Germinal center (tissue), 1 donor: ENCODE data around the gene PCDHB16.
"Not testable (repeated sequence)": the region's sequence is repeated elsewhere in the genome, so short reads cannot be mapped to it uniquely, and the experiment has no call there.

Experiments used
- DNase-seq: peaks from one replicate; pipeline ENCODE4 v3.0.0; 2012; ENCODE audit warnings: mixed read lengths, low spot score

The PCDHB16 gene

GRCh38 chr5:141182248-141182647, at the start of gene PCDHB16:
Gene PCDHB16, plus strand, starts transcription at chr5:141182387. Its CDS starts 173 bp downstream, at chr5:141182560.
- no peak for DNase-seq

GRCh38 chr5:141135030-141135717, 47.0 kb upstream of the PCDHB16 start, which contains the start of gene PCDHB5:
Gene PCDHB5, plus strand, starts transcription at chr5:141135206. Its CDS starts 229 bp downstream, at chr5:141135435.
- no peak for DNase-seq

GRCh38 chr5:141135718-141136266, 46.4 kb upstream of the PCDHB16 start:
- DNase-seq, result no peak

GRCh38 chr5:141137346-141137745, 44.8 kb upstream of the PCDHB16 start:
- not testable (repeated sequence) for DNase-seq

- DNase-seq, result no peak
Observed at GRCh38 chr5:141149812-141150211, 32.4 kb upstream of the PCDHB16 start, which contains the start of gene PCDHB6. Gene PCDHB6, plus strand, starts transcription at chr5:141150057. Its CDS starts 201 bp downstream, at chr5:141150258.

GRCh38 chr5:141150224-141150992, 31.8 kb upstream of the PCDHB16 start:
- no peak for DNase-seq

- no peak for DNase-seq
Observed at GRCh38 chr5:141150993-141151325, 31.2 kb upstream of the PCDHB16 start.

GRCh38 chr5:141151632-141152031, 30.6 kb upstream of the PCDHB16 start:
- not testable (repeated sequence) for DNase-seq

- DNase-seq, result not testable (repeated sequence)
Observed at GRCh38 chr5:141152096-141152495, 30.1 kb upstream of the PCDHB16 start.

GRCh38 chr5:141155540-141156374, 26.4 kb upstream of the PCDHB16 start:
- DNase-seq, result no peak

- not testable (repeated sequence) for DNase-seq
Observed at GRCh38 chr5:141157356-141157755, 24.8 kb upstream of the PCDHB16 start.

GRCh38 chr5:141157901-141158300, 24.3 kb upstream of the PCDHB16 start:
- DNase-seq, result not testable (repeated sequence)

- DNase-seq, result peak; percentile 10
Observed at GRCh38 chr5:141172381-141173204, 9.6 kb upstream of the PCDHB16 start, which contains the start of gene PCDHB7. Gene PCDHB7, plus strand, starts transcription at chr5:141172644. Its CDS starts 192 bp downstream, at chr5:141172836.

GRCh38 chr5:141174291-141175104, 7.7 kb upstream of the PCDHB16 start:
- DNase-seq, result not testable (repeated sequence)

GRCh38 chr5:141175933-141176332, 6.3 kb upstream of the PCDHB16 start:
- no peak for DNase-seq

- not testable (repeated sequence) for DNase-seq
Observed at GRCh38 chr5:141177577-141178191, 4.5 kb upstream of the PCDHB16 start, which contains the start of gene PCDHB8. Gene PCDHB8, plus strand, starts transcription at chr5:141177790. Its CDS starts 245 bp downstream, at chr5:141178035.

GRCh38 chr5:141179371-141179770, 2.8 kb upstream of the PCDHB16 start:
- DNase-seq, result not testable (repeated sequence)

- DNase-seq, result not testable (repeated sequence)
Observed at GRCh38 chr5:141179876-141180275, 2.3 kb upstream of the PCDHB16 start.

- DNase-seq, result no peak
Observed at GRCh38 chr5:141180313-141180712, 1.9 kb upstream of the PCDHB16 start.
